HG03378 (cell line): ENCODE data around the gene JPT1.
"Not testable (repeated sequence)": the region's sequence is repeated elsewhere in the genome, so short reads cannot be mapped to it uniquely, and the experiment has no call there.

Source experiments
- ATAC-seq: cut with Tn5 transposase; IDR thresholded peaks from one replicate; pipeline ENCODE4 v1.9.1; 2021; ENCODE audit warnings: mild to moderate bottlenecking, moderate library complexity; ENCODE audit not compliant: unreplicated experiment

Gene JPT1

GRCh38 chr17:75131278-75132017 is 22.9 kb downstream of the JPT1 start, which contains the start of gene NT5C:
Gene NT5C, minus strand, starts transcription at chr17:75131742. Its CDS starts 35 bp downstream, at chr17:75131707.
- ATAC-seq = peak; percentile 57

DNA sequence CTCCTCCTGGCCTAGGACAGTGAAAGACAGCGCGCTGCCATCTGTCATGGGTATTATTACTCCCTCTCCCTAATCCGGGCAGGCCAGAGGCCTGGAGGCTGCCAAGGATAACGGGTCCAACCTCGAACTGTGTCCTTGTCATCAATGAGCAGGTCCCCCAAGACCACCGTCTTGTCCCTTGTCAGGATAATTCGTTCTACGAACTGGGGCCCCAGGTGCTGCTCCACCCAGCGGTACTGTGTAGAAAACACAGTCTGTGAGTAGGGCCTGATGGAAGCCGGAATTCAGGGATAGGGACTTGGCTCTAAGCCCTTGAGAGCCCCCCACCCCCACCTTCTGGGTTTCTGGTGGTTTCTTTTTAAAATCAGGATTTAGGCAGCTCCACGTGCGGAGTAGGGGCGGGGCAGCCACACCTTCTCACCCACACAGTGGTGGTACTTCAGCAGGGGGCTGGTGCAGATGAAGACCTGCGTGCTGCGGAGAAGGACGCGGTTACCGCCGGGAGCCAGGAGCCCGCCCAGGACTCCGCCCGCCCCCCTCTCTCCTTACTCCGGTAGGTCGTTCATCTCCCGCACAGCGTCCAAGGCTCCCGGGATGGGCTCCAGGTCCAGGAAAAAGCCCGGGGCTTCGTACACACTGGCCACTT is 23.6 kb downstream of the JPT1 start:
- ATAC-seq = no peak

GRCh38 chr17:75130059-75130631 is 24.2 kb downstream of the JPT1 start:
- no peak for ATAC-seq

- ATAC-seq = no peak
Measured at GRCh38 chr17:75129576-75129975, 24.7 kb downstream of the JPT1 start.

DNA sequence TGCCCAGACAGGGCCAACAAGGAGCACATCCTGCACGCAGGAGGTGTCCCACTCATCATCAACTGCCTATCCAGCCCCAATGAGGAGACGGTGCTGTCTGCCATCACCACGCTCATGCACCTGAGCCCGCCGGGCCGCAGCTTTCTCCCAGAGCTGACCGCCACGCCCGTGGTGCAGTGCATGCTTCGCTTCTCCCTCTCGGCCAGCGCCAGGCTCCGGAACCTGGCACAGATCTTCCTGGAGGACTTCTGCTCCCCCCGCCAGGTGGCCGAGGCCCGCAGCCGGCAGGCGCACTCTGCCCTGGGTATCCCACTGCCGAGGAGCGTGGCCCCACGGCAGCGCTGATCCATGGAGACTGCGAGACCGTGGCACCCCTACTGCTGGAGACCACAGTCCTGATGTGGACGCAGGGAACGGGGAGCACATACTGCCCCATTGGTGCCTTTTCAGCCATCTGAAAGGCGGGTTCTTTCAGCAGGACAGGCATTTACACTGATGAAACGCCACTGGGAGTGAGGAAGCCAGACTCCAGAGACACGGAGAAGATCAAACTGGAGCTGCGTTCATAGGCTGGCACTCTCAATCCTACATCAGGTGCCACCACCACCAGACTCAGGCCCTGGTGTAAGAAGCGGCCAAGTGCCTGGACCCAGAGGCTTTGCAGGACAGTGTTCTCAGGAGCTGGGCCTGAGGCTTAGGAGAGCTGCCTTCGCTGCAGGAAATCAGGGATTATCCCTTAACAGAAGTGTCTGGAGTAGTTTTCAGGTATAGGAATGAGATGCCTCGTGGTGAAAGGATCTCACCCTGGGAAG is 25.4 kb downstream of the JPT1 start:
- ATAC-seq = no peak

- ATAC-seq = not testable (repeated sequence)
Measured at GRCh38 chr17:75127936-75128335, 26.4 kb downstream of the JPT1 start.

DNA sequence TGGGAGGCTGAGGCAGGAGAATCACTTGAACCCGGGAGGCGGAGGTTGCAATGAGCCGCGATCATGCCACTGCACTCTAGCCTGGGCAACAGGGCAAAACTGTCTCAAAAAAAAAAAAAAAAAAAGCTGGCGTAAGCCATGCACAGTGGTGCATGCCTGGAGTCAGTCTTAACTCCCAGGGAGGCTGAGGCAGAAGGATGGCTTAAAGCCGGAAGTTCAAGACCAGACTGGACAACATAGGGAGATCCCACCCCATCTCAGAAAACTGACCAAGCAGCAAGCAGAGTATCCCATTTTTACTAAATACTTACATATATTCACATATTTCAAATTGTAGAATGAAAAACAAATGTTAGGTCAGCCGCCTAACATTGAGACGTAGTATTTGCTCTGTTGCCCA is 27.4 kb downstream of the JPT1 start:
- no peak for ATAC-seq

GRCh38 chr17:75125984-75126383 is 28.3 kb downstream of the JPT1 start:
- ATAC-seq = no peak

DNA sequence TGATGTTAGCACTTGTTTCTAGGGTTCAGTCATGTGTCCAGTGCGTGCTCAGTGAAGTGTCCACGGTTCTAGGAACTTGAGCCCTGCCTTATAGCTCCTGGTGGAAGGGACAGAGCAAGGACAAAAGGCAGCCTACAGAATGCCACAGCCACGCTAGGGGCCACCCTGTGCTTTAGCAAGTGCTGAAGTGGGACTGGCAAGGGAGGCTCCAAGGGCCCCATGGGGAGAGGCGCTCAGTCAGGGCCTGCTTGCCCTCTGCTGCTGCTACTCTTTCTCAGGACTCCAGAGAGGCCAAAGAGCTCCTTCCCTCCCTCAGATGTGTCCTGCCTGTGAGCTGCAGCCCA is 29.5 kb downstream of the JPT1 start:
- ATAC-seq = no peak

- ATAC-seq = no peak
Measured at GRCh38 chr17:75124041-75124818, 30.1 kb downstream of the JPT1 start.

- ATAC-seq = no peak
Measured at GRCh38 chr17:75118307-75118706, 36.0 kb downstream of the JPT1 start.

GRCh38 chr17:75116737-75117136 is 37.6 kb downstream of the JPT1 start:
- no peak for ATAC-seq

- ATAC-seq = no peak
Measured at GRCh38 chr17:75115555-75115954, 38.8 kb downstream of the JPT1 start.

- ATAC-seq = no peak
Measured at GRCh38 chr17:75114552-75115314, 39.6 kb downstream of the JPT1 start.

- ATAC-seq = no peak
Measured at GRCh38 chr17:75113798-75114551, 40.3 kb downstream of the JPT1 start.

DNA sequence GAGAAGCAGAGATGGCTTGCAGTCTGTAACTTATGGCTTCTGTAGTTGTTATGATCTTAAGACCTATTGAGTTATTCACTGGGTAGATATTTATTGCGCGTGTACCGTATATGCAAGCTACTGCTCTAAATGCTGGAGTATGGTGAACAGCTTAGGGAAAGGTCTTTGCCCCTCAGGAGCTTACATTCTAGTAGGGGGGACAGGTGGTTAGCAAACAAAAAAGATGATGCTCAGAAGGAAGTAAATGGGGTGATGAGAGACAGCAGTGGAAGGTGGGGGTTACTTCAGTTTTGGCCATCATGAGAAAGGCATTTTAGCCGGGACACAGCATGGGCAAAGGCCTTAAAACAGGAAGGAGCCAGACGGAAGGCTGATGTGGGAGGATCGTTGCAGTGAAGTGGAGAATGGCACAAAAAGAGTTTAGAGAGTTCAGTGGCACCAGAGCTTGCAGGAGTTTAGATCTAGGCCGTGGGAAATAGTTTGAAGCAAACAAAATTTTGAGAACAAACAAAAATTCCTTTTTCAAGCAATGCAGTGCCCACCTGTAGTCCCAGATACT is 42.5 kb downstream of the JPT1 start:
- ATAC-seq = no peak

GRCh38 chr17:75110234-75110937 is 43.9 kb downstream of the JPT1 start:
- no peak for ATAC-seq
